ENCODE data around the gene FER.

- no peak for TF ChIP-seq CTCF (conservative IDR thresholded peaks at IDR 0.05; ENCODE audit: low read depth, low read length)
- no peak for TF ChIP-seq EZH2 (IDR thresholded peaks at IDR 0.05; ENCODE audit: low read length, unreplicated experiment)
- TF ChIP-seq EZH2phosphoT487 (IDR thresholded peaks at IDR 0.05; ENCODE audit: borderline replicate concordance, low read length): no peak
These were observed 66.0 kb downstream of the FER start for GRCh38 chr5:108813673-108814072.
